ENCODE results near the gene BATF.

DNA sequence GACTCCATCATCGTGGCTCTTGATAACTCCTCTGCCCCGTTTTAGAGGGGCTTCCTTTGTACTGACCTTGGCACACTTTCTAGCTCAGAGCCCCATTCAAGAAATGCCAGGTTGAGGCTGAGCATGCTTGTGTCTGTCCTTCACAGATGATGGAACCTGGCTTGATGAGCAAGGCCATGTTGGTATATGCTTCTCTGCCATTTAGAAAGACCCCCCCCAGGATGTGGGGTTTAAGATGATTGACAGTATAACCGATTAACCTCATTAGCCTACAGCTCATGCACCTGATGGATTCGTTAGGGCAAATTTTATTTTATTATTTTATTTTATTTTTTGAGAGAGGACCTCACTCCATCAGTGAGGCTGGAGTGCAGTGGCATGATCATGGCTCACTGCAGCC lies 21.0 kb downstream of the BATF start:
- TF ChIP-seq, protein P1, sequence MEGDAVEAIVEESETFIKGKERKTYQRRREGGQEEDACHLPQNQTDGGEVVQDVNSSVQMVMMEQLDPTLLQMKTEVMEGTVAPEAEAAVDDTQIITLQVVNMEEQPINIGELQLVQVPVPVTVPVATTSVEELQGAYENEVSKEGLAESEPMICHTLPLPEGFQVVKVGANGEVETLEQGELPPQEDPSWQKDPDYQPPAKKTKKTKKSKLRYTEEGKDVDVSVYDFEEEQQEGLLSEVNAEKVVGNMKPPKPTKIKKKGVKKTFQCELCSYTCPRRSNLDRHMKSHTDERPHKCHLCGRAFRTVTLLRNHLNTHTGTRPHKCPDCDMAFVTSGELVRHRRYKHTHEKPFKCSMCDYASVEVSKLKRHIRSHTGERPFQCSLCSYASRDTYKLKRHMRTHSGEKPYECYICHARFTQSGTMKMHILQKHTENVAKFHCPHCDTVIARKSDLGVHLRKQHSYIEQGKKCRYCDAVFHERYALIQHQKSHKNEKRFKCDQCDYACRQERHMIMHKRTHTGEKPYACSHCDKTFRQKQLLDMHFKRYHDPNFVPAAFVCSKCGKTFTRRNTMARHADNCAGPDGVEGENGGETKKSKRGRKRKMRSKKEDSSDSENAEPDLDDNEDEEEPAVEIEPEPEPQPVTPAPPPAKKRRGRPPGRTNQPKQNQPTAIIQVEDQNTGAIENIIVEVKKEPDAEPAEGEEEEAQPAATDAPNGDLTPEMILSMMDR (IDR thresholded peaks at IDR 0.05) = no peak
- no peak for TF ChIP-seq EZH2 (IDR thresholded peaks at IDR 0.05; ENCODE audit: borderline replicate concordance, insufficient read depth, low read depth, low read length, poor library complexity, severe bottlenecking)

All from B cell (primary cell).